Subcutaneous adipose tissue (tissue), 4 donors: ENCODE data around the gene ZC3H12A. TPM values are rescaled to one million over a fixed set of nuclear protein-coding genes. Genes with fewer than 3 reads are reported as not detected.

Experiments
- total RNA-seq, 4 donors: library from RNA; depleted of rRNA; stranded (reverse); fragments of >200 nt; gene quantifications; one replicate each; pipeline ENCODE4 v1.1.0, GENCODE V29; 2016
- TF ChIP-seq, protein P1 (sequence below): fragments of 450-650 bp; IDR thresholded peaks from one replicate; pipeline ENCODE4 v1.5.1; 2016; ENCODE audit warnings: low read depth, mild to moderate bottlenecking, control low read depth, antibody characterized with exemption, moderate library complexity

Gene ZC3H12A
- total RNA-seq, 4 donors from 2014 or later, result 3.2 to 17.3 (median 5.3) TPM

DNA sequence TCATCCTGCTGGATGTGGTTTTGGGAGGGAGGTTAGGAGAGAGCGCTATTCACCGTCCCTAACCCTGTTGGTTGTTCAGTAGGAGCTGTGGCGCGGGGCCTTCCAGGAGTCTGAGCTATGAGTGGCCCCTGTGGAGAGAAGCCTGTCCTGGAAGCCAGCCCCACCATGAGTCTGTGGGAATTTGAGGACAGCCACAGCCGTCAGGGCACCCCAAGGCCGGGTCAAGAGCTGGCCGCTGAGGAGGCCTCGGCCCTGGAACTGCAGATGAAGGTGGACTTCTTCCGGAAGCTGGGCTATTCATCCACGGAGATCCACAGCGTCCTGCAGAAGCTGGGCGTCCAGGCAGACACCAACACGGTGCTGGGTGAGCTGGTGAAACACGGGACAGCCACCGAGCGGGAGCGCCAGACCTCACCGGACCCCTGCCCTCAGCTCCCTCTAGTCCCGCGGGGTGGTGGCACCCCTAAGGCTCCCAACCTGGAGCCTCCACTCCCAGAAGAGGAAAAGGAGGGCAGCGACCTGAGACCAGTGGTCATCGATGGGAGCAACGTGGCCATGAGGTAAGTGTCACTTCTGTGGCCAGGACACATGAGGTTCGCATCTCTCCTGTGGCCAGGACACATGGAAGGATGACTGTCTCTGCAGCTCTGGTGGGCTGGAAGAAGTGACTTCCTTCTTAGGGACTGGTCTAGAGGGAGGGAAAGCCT is 1.2 kb downstream of the ZC3H12A start:
- TF ChIP-seq, protein P1, sequence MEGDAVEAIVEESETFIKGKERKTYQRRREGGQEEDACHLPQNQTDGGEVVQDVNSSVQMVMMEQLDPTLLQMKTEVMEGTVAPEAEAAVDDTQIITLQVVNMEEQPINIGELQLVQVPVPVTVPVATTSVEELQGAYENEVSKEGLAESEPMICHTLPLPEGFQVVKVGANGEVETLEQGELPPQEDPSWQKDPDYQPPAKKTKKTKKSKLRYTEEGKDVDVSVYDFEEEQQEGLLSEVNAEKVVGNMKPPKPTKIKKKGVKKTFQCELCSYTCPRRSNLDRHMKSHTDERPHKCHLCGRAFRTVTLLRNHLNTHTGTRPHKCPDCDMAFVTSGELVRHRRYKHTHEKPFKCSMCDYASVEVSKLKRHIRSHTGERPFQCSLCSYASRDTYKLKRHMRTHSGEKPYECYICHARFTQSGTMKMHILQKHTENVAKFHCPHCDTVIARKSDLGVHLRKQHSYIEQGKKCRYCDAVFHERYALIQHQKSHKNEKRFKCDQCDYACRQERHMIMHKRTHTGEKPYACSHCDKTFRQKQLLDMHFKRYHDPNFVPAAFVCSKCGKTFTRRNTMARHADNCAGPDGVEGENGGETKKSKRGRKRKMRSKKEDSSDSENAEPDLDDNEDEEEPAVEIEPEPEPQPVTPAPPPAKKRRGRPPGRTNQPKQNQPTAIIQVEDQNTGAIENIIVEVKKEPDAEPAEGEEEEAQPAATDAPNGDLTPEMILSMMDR, result no peak

DNA sequence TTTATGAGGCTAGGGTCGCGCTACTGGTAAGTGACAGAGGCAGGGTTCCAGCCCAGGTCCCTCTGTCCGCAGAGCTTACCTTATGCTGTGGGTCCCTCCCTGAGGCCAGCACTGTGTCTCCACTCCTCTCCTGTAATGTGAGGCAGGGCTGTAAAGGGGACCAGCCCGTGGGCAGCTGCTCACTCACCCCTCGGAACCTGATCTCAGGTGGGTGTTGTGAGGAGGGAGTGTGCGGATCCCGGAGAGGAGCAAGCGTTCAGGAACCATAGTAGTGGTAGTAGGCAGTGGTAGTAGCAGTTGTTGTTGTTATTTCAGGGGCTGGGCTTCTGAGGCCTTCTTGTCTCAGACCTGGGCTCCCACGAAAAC is 1.7 kb downstream of the ZC3H12A start:
- TF ChIP-seq, protein P1, result no peak

DNA sequence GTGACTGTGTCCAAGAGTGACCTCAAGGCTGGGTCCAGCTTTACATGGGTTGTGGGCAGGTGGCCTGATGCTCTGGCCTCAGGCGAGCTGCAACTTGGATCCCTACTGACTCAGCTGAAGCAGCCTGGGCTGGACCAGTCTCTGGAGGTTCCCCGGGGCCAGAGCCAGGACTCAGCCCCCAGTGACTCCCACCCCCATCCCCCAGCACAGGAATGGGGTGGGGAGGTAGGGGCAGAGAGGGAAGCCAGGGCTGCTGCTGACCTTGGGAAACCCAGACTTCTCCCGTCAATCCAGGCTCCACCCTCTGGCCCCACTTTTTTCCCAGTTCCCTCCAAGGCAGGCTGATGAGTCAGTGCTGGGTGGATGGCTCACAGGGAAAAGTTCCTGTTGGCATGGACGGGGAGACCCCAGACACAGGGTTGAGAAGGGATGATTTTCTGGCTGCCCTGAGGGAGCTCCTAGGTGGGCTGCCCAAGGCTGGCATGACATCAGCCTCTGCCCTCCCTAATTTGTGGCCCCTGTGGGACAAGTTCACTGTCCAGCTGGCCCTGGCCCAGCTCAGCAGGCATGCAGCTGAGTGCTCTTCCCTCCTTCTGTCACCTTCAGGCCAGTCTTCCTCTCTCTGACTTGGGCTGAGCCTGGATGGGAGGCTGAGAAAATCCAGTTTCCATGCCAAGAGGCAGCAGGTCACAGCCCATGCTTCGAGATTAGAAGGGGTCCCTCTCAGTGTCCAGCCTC is 2.2 kb downstream of the ZC3H12A start:
- TF ChIP-seq, protein P1, result no peak

DNA sequence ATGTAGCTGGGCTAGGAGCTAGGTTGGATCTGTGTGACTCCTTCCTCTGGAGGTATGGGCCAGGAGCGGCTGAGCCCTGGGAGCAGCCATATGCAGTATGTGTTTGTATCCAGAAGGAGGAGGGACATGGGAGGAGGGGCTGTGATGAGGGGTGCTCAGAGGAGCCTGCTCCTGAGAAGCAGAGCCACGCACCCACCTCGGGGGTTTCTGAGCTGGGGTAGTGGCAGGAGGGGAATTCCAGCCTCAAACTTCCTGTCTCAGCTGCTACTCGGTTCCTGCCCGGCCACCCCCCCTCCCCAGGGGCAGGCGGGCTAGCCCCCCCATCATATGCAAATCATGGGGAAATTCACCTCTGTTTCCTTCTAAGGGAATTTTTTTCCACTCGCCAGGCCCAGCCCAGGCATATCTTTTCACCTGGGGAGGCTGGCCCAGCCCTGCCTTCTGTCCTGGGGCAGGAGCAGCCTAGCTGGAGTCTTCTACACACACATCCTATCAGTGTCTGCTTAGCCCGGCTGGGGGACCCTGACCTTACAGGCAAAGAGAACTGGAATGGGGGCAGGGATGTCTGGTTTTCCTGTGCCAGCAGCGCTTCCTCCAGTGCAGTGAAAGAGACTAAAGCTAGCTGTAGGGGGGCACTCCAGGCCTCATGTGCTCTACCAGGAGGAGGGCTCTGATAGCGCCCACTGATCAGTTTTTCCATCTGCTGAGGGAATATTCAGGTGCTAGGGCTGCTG is 3.0 kb downstream of the ZC3H12A start:
- TF ChIP-seq, protein P1, result no peak

- TF ChIP-seq, protein P1, result no peak
These were observed 3.6 kb downstream of the ZC3H12A start for GRCh38 chr1:37477946-37478345.

DNA sequence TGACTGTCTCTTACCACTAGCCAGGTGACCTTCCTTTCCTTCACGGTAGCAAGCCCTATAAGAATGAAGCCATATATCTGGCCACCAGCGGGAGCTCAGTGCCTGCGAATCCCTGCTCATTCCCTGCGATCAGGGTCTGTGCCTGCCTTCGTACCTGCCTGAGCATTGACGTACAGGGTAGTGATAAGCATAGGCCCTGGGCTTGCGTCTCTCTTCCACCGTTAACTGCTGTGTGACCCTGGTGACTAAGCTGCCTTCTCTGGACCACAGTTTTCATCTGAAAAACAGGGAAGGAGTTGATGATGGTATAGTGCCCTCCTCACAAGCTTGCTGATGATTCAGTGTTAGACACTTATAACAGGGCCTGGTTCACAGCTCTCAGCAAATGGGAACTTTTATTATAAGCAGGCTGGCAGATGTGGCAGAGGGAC is 4.1 kb downstream of the ZC3H12A start:
- TF ChIP-seq, protein P1, result no peak

GRCh38 chr1:37478890-37479254 is 4.5 kb downstream of the ZC3H12A start:
- TF ChIP-seq, protein P1, result no peak
